NCI-H2196 treated with DMSO at 0.1 percent for 48 hours (cell line): ENCODE data around the gene HS3ST1.
A peak's percentile ranks its signal among the peaks of the same experiment; 100 is the strongest.

Source experiments
- DNase-seq: peaks from one replicate; lab custom pipeline; 2025; ENCODE audit not compliant: unreplicated experiment; lab: John Stamatoyannopoulos, UW

The HS3ST1 gene

GRCh38 chr4:11435557-11435956 is 6.9 kb upstream of the HS3ST1 start:
- no peak for DNase-seq

GRCh38 chr4:11431111-11431510 is 2.4 kb upstream of the HS3ST1 start:
- DNase-seq = no peak

- no peak for DNase-seq
Observed at GRCh38 chr4:11430536-11430935, 1.8 kb upstream of the HS3ST1 start.

GRCh38 chr4:11429699-11430045 is 978 bp upstream of the HS3ST1 start:
- no peak for DNase-seq

- peak; percentile 96 for DNase-seq
Observed at GRCh38 chr4:11428899-11429698, 405 bp upstream of the HS3ST1 start.

- DNase-seq = no peak
Observed at GRCh38 chr4:11427121-11427996, 1.3 kb downstream of the HS3ST1 start.

GRCh38 chr4:11426731-11427120 is 2.0 kb downstream of the HS3ST1 start:
- no peak for DNase-seq

- no peak for DNase-seq
Observed at GRCh38 chr4:11426003-11426402, 2.7 kb downstream of the HS3ST1 start.

GRCh38 chr4:11424856-11425255 is 3.8 kb downstream of the HS3ST1 start:
- no peak for DNase-seq

GRCh38 chr4:11424000-11424399 is 4.7 kb downstream of the HS3ST1 start:
- no peak for DNase-seq

- no peak for DNase-seq
Observed at GRCh38 chr4:11423465-11423864, 5.2 kb downstream of the HS3ST1 start.

- no peak for DNase-seq
Observed at GRCh38 chr4:11421116-11421515, 7.6 kb downstream of the HS3ST1 start.

- no peak for DNase-seq
Observed at GRCh38 chr4:11420327-11420726, 8.4 kb downstream of the HS3ST1 start.

- DNase-seq = no peak
Observed at GRCh38 chr4:11418610-11419009, 10.1 kb downstream of the HS3ST1 start.

GRCh38 chr4:11416767-11417113 is 12.0 kb downstream of the HS3ST1 start:
- DNase-seq = no peak

GRCh38 chr4:11416071-11416766 is 12.5 kb downstream of the HS3ST1 start:
- no peak for DNase-seq

- DNase-seq = no peak
Observed at GRCh38 chr4:11415409-11416070, 13.2 kb downstream of the HS3ST1 start.

GRCh38 chr4:11412211-11412610 is 16.5 kb downstream of the HS3ST1 start:
- DNase-seq = no peak

- DNase-seq = no peak
Observed at GRCh38 chr4:11409632-11410031, 19.1 kb downstream of the HS3ST1 start.

GRCh38 chr4:11408233-11408967 is 20.3 kb downstream of the HS3ST1 start:
- DNase-seq = no peak

- DNase-seq = no peak
Observed at GRCh38 chr4:11407551-11407950, 21.1 kb downstream of the HS3ST1 start.
